HCT116 (cell line): ENCODE measurements around the gene PRKAR1A. TPM values are rescaled to one million over a fixed set of nuclear protein-coding genes. Genes with fewer than 3 reads are reported as not detected.

Experiments
- ATAC-seq: fragments of 200-7000 bp; cut with Tn5 transposase; 2 replicates; pipeline ENCODE4 v1.9.1; 2020; ENCODE audit warnings: mild to moderate bottlenecking, moderate library complexity
- BruUV-seq: library from RNA; stranded (reverse); fragments of 400-500 nt; replicated peaks from 2 replicates; lab custom pipeline; 2021; lab: Mats Ljungman, UMichigan
- CTCF ChIA-PET: fragments of 300-600 bp; sonication (Branson Sonifier 250); formaldehyde crosslinking; loops from one replicate; lab custom pipeline; 2021; ENCODE audit warnings: antibody characterized with exemption; lab: Charles Lee
- POLR2A ChIA-PET: fragments of 300-600, 350-600 bp; sonication (Branson Sonifier 250); formaldehyde crosslinking; loops from one replicate; lab custom pipeline; 2021; ENCODE audit warnings: antibody characterized with exemption; lab: Charles Lee
- RAD21 ChIA-PET, 2 experiments: fragments of 300-600 bp; sonication (Branson Sonifier 250); formaldehyde crosslinking; loops; one replicate each; lab custom pipeline; 2023; ENCODE audit warnings: low total read pairs in 2 of 2; ENCODE audit not compliant: uncharacterized antibody in 2 of 2, unreplicated experiment in 2 of 2, low non-redundant PET in 1 of 2; lab: Charles Lee
- DNase-seq: peaks from one replicate; pipeline ENCODE4 v3.0.0-alpha.2; 2010; ENCODE audit warnings: low read depth, low spot score
- H2AFZ ChIP-seq: fragments of 200-600 bp; shearing (Covaris generic), sonication (generic); 2 replicates; pipeline ENCODE4 v1.6.1; 2017; ENCODE audit warnings: low read depth, mixed run types, mixed read lengths, antibody characterized with exemption, low read length; ENCODE audit not compliant: poor library complexity, severe bottlenecking
- H3K27ac ChIP-seq: 2 replicates; pipeline ENCODE4 v1.5.1; 2012; ENCODE audit warnings: low read depth, low read length
- H3K27me3 ChIP-seq: fragments of 200-600 bp; sonication (generic); 2 replicates; pipeline ENCODE4 v1.6.1; 2016; ENCODE audit warnings: mixed run types, low read length, mixed read lengths; ENCODE audit not compliant: insufficient read depth
- H3K36me3 ChIP-seq, 2 experiments: fragments of 200-500 bp in 1 of 2; fragments of 200-600 bp in 1 of 2; sonication (Bioruptor generic) in 1 of 2; sonication (generic) in 1 of 2; 2 replicates each; pipeline versions ENCODE4 v1.5.1 to v1.6.1; 2014 to 2016; ENCODE audit warnings: low read length in 2 of 2, inconsistent platforms in 1 of 2, mixed read lengths in 1 of 2, mixed run types in 1 of 2; ENCODE audit not compliant: insufficient read depth in 2 of 2, control insufficient read depth in 1 of 2
- H3K4me1 ChIP-seq, 2 experiments: fragments of 200-600 bp in 1 of 2; sonication (generic) in 1 of 2; 2 replicates each; pipeline versions ENCODE4 v1.5.1 to v1.6.1; 2012 to 2017; ENCODE audit warnings: low read length in 2 of 2, inconsistent platforms in 1 of 2, mild to moderate bottlenecking in 1 of 2, mixed read lengths in 1 of 2, mixed run types in 1 of 2, moderate library complexity in 1 of 2; ENCODE audit not compliant: insufficient read depth in 2 of 2, control insufficient read depth in 1 of 2
- H3K4me2 ChIP-seq: fragments of 200-600 bp; sonication (generic); 2 replicates; pipeline ENCODE4 v1.6.1; 2017; ENCODE audit warnings: mixed run types, low read length, mixed read lengths
- H3K4me3 ChIP-seq, 2 experiments: fragments of 200-600 bp in 1 of 2; sonication (generic) in 1 of 2; replicated peaks in 1 of 2; 2 replicates each; pipeline ENCODE4 v1.5.1; 2011 to 2016; ENCODE audit warnings: low read length in 2 of 2, control low read depth in 1 of 2, low read depth in 1 of 2, mild to moderate bottlenecking in 1 of 2, mixed read lengths in 1 of 2, mixed run types in 1 of 2
- H3K79me2 ChIP-seq: fragments of 200-600 bp; sonication (generic); 2 replicates; pipeline ENCODE4 v1.6.1; 2017; ENCODE audit warnings: mild to moderate bottlenecking, mixed run types, low read length, moderate library complexity, mixed read lengths; ENCODE audit not compliant: insufficient read depth
- H3K9ac ChIP-seq: fragments of 200-600 bp; sonication (generic); 2 replicates; pipeline ENCODE4 v1.6.1; 2016; ENCODE audit warnings: low read length, mixed read lengths
- H3K9me2 ChIP-seq: fragments of 200-600 bp; sonication (generic), shearing (Covaris generic); 2 replicates; pipeline ENCODE4 v1.6.1; 2017; ENCODE audit warnings: mixed run types, mild to moderate bottlenecking, moderate library complexity; ENCODE audit not compliant: insufficient read depth
- H3K9me3 ChIP-seq, 2 experiments: fragments of 200-500 bp in 1 of 2; fragments of 200-600 bp in 1 of 2; sonication (Bioruptor generic) in 1 of 2; sonication (generic) in 1 of 2; 2 replicates each; pipeline ENCODE4 v1.6.1; 2014 to 2017; ENCODE audit warnings: low read length in 2 of 2, mixed read lengths in 2 of 2, inconsistent platforms in 1 of 2, low read depth in 1 of 2, mild to moderate bottlenecking in 1 of 2, mixed run types in 1 of 2, moderate library complexity in 1 of 2; ENCODE audit not compliant: control insufficient read depth in 1 of 2, insufficient read depth in 1 of 2
- H4K20me1 ChIP-seq: fragments of 200-600 bp; sonication (generic), shearing (Covaris generic); 2 replicates; pipeline ENCODE4 v1.6.1; 2017; ENCODE audit warnings: mixed run types, mild to moderate bottlenecking, moderate library complexity; ENCODE audit not compliant: insufficient read depth
- ATF3 ChIP-seq: IDR thresholded peaks from 2 replicates; pipeline ENCODE4 v1.6.1; 2012
- CBX3 ChIP-seq: IDR thresholded peaks from 2 replicates; pipeline ENCODE4 v1.6.1; 2012; ENCODE audit warnings: low read depth
- CEBPB ChIP-seq: IDR thresholded peaks from 2 replicates; pipeline ENCODE4 v1.6.1; 2012; ENCODE audit warnings: low read depth
- EGR1 ChIP-seq: IDR thresholded peaks from 2 replicates; pipeline ENCODE4 v1.6.1; 2012; ENCODE audit warnings: low read depth
- ELF1 ChIP-seq: IDR thresholded peaks from 2 replicates; pipeline ENCODE4 v1.6.1; 2012; ENCODE audit warnings: low read depth, borderline replicate concordance
- EZH2 ChIP-seq: fragments of 200-600 bp; sonication (generic); IDR thresholded peaks from 2 replicates; pipeline ENCODE4 v1.6.1; 2017; ENCODE audit warnings: antibody characterized with exemption, mixed run types
- EZH2phosphoT487 ChIP-seq: fragments of 200-600 bp; IDR thresholded peaks from 2 replicates; pipeline ENCODE4 v1.6.1; 2018; ENCODE audit warnings: antibody characterized with exemption, borderline replicate concordance
- FOSL1 ChIP-seq: IDR thresholded peaks from 2 replicates; pipeline ENCODE4 v1.6.1; 2012; ENCODE audit warnings: low read depth
- JUND ChIP-seq: IDR thresholded peaks from 2 replicates; pipeline ENCODE4 v1.6.1; 2012
- MAX ChIP-seq: IDR thresholded peaks from 2 replicates; pipeline ENCODE4 v1.6.1; 2012
- POLR2A ChIP-seq: IDR thresholded peaks from 2 replicates; pipeline ENCODE4 v1.7.0; 2011; ENCODE audit warnings: borderline replicate concordance; ENCODE audit not compliant: insufficient read depth, insufficient read length; ENCODE audit errors: extremely low read depth
- POLR2AphosphoS5 ChIP-seq: IDR thresholded peaks from 2 replicates; pipeline ENCODE4 v1.6.1; 2011; ENCODE audit warnings: mild to moderate bottlenecking, low read depth, low read length, moderate library complexity
- SIN3A ChIP-seq: IDR thresholded peaks from 2 replicates; pipeline ENCODE4 v1.6.1; 2012; ENCODE audit warnings: low read depth
- SP1 ChIP-seq: IDR thresholded peaks from 2 replicates; pipeline ENCODE4 v1.6.1; 2012; ENCODE audit warnings: low read depth
- SRF ChIP-seq: IDR thresholded peaks from 2 replicates; pipeline ENCODE4 v1.6.1; 2012; ENCODE audit warnings: low read depth
- TCF7L2 ChIP-seq: IDR thresholded peaks from 2 replicates; pipeline ENCODE4 v1.7.0; 2011; ENCODE audit warnings: borderline replicate concordance, inconsistent platforms; ENCODE audit not compliant: insufficient read depth, insufficient read length; ENCODE audit errors: extremely low read depth
- ZNF274 ChIP-seq: fragments of 200-500 bp; sonication (Bioruptor generic); IDR thresholded peaks from 2 replicates; pipeline ENCODE4 v1.6.1; 2014; ENCODE audit warnings: mild to moderate bottlenecking, low read depth, low read length, inconsistent platforms
- intact Hi-C: fragments of 100-400 bp; cut with micrococcal nuclease; formaldehyde crosslinking; loops from 2 replicates; pipeline ENCODE4 v1.10.0; 2022
- total RNA-seq: library from RNA; stranded (reverse); gene quantifications from one replicate; pipeline ENCODE4 v1.2.1, GENCODE V29; 2021; ENCODE audit not compliant: unreplicated experiment
- TF ChIP-seq, protein P1 (sequence below): IDR thresholded peaks from 2 replicates; pipeline ENCODE4 v1.6.1; 2011; ENCODE audit warnings: mild to moderate bottlenecking, low read length, moderate library complexity; ENCODE audit not compliant: insufficient replicate concordance; ENCODE audit errors: extremely low read depth

PRKAR1A gene
- total RNA-seq, 1 experiment from 2014 or later = 295 TPM

DNA sequence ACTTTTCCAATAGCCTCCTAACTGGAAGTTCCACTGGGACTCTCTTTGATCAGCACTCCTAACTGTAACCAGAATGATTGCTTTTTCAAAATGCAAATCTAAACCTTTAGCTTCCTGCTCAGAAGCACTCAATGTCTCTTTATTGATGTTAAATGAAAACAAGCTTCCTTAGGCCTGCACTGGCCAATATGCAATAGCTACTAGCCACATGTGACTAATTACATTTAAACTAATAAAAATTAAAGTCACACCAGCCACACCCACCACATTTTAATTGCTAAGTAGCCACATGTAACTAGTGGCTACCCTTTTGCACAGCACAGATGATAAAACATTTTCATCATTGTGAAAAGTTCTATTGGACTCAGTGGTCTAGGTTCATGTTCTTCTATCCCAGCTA is 57.1 kb downstream of the PRKAR1A start:
- ChIA-PET RAD21 (no interaction called here), POLR2A (no interaction called here), CTCF (no interaction called here)
- no peaks in the 10 kb centered on the region for H3K9me2 ChIP-seq
- intact Hi-C loops = no loop called here
- H3K79me2 ChIP-seq = no peaks in the 10 kb centered on the region
- H3K36me3 ChIP-seq = no peaks in the 10 kb centered on the region
- no peaks in the 10 kb centered on the region for H4K20me1 ChIP-seq
- H3K9ac ChIP-seq = no peak overlapping the region
- no peak overlapping the region for H2AFZ ChIP-seq
- H3K4me2 ChIP-seq = no peak overlapping the region
- H3K27ac ChIP-seq = no peak overlapping the region
- no peak overlapping the region for H3K4me3 ChIP-seq
- no peak for TF ChIP-seq EZH2phosphoT487
- no peak for TF ChIP-seq SP1
- TF ChIP-seq JUND = no peak
- no peak for TF ChIP-seq ELF1
- TF ChIP-seq FOSL1 = no peak
- TF ChIP-seq ZNF274 = no peak
- no peak for TF ChIP-seq CEBPB
- no peak for TF ChIP-seq CBX3
- TF ChIP-seq POLR2A = no peak
- no peak for TF ChIP-seq POLR2AphosphoS5
- TF ChIP-seq, all 23 proteins: peak for 0
- Histone ChIP-seq H3K4me1 (no peaks in the 10 kb centered on the region), H3K9me3 (no peaks in the 10 kb centered on the region), H3K27me3 (no peaks in the 10 kb centered on the region)
- DNase-seq (no peak), ATAC-seq (no peak)
- no TSS peak for BruUV-seq

- Histone ChIP-seq H4K20me1 (no peaks in the 10 kb centered on the region), H3K36me3 (no peaks in the 10 kb centered on the region), H3K9ac (no peak overlapping the region), H2AFZ (no peak overlapping the region), H3K4me2 (no peak overlapping the region), H3K4me3 (no peak overlapping the region), H3K4me1 (no peaks in the 10 kb centered on the region), H3K27me3 (no peaks in the 10 kb centered on the region), H3K79me2 (no peaks in the 10 kb centered on the region), H3K9me2 (no peaks in the 10 kb centered on the region), H3K9me3 (no peaks in the 10 kb centered on the region), H3K27ac (no peak overlapping the region)
- POLR2A ChIA-PET = no interaction called here
- no TSS peak for BruUV-seq
- intact Hi-C loops = loop anchor here (5.0 kb wide), 1 partner anchor 102 kb away; no protein-coding TSS in a partner anchor
- ATAC-seq (no peak), DNase-seq (no peak)
- CTCF ChIA-PET = no interaction called here
- RAD21 ChIA-PET = no interaction called here
- TF ChIP-seq SIN3A = no peak
- TF ChIP-seq TCF7L2 = no peak
- no peak for TF ChIP-seq EGR1
- TF ChIP-seq EZH2phosphoT487 = no peak
- TF ChIP-seq MAX = no peak
- TF ChIP-seq, protein P1, sequence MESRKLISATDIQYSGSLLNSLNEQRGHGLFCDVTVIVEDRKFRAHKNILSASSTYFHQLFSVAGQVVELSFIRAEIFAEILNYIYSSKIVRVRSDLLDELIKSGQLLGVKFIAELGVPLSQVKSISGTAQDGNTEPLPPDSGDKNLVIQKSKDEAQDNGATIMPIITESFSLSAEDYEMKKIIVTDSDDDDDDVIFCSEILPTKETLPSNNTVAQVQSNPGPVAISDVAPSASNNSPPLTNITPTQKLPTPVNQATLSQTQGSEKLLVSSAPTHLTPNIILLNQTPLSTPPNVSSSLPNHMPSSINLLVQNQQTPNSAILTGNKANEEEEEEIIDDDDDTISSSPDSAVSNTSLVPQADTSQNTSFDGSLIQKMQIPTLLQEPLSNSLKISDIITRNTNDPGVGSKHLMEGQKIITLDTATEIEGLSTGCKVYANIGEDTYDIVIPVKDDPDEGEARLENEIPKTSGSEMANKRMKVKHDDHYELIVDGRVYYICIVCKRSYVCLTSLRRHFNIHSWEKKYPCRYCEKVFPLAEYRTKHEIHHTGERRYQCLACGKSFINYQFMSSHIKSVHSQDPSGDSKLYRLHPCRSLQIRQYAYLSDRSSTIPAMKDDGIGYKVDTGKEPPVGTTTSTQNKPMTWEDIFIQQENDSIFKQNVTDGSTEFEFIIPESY = no peak
- TF ChIP-seq ATF3 = no peak
- no peak for TF ChIP-seq SRF
- TF ChIP-seq CEBPB = no peak
- TF ChIP-seq EZH2 = no peak
Measured at GRCh38 chr17:68570526-68570925, 58.3 kb downstream of the PRKAR1A start.
